ENCODE measurements around the gene PHLDB2.

Gene PHLDB2

GRCh38 chr3:111923806-111924205 lies 64.7 kb downstream of the PHLDB2 start:
- DNase-seq (ENCODE audit: low read depth in 2 of 2), result no peak

GRCh38 chr3:111924283-111924682 lies 65.2 kb downstream of the PHLDB2 start:
- DNase-seq (ENCODE audit: low read depth in 2 of 2), result no peak

GRCh38 chr3:111926266-111926676 lies 67.2 kb downstream of the PHLDB2 start:
- DNase-seq (ENCODE audit: low read depth in 2 of 2), result no peak

GRCh38 chr3:111928613-111929012 lies 69.5 kb downstream of the PHLDB2 start:
- no peak for DNase-seq (ENCODE audit: low read depth in 2 of 2)

- no peak for DNase-seq (ENCODE audit: low read depth in 2 of 2)
Measured at GRCh38 chr3:111929484-111929883, 70.4 kb downstream of the PHLDB2 start.

- DNase-seq (ENCODE audit: low read depth in 2 of 2), result no peak
Measured at GRCh38 chr3:111932946-111933345, 73.9 kb downstream of the PHLDB2 start.

GRCh38 chr3:111936191-111936841 lies 77.3 kb downstream of the PHLDB2 start:
- DNase-seq (ENCODE audit: low read depth in 2 of 2), result no peak

GRCh38 chr3:111936967-111937366 lies 77.9 kb downstream of the PHLDB2 start:
- DNase-seq (ENCODE audit: low read depth in 2 of 2), result no peak

GRCh38 chr3:111937871-111938270 lies 78.8 kb downstream of the PHLDB2 start:
- no peak for DNase-seq (ENCODE audit: low read depth in 2 of 2)

- no peak for DNase-seq (ENCODE audit: low read depth in 2 of 2)
Measured at GRCh38 chr3:111939873-111940272, 80.8 kb downstream of the PHLDB2 start.

GRCh38 chr3:111943533-111943932 lies 84.5 kb downstream of the PHLDB2 start:
- DNase-seq (ENCODE audit: low read depth in 2 of 2), result no peak

GRCh38 chr3:111944372-111944771 lies 85.3 kb downstream of the PHLDB2 start:
- no peak for DNase-seq (ENCODE audit: low read depth in 2 of 2)

GRCh38 chr3:111947231-111947630 lies 88.2 kb downstream of the PHLDB2 start:
- no peak for DNase-seq (ENCODE audit: low read depth in 2 of 2)

GRCh38 chr3:111948786-111949185 lies 89.7 kb downstream of the PHLDB2 start:
- no peak for DNase-seq (ENCODE audit: low read depth in 2 of 2)

- DNase-seq (ENCODE audit: low read depth in 2 of 2), result no peak
Measured at GRCh38 chr3:111949712-111950111, 90.6 kb downstream of the PHLDB2 start.

GRCh38 chr3:111951032-111951431 lies 92.0 kb downstream of the PHLDB2 start:
- DNase-seq (ENCODE audit: low read depth in 2 of 2), result no peak

- no peak for DNase-seq (ENCODE audit: low read depth in 2 of 2)
Measured at GRCh38 chr3:111952086-111952485, 93.0 kb downstream of the PHLDB2 start.

- no peak for DNase-seq (ENCODE audit: low read depth in 2 of 2)
Measured at GRCh38 chr3:111952866-111953450, 93.9 kb downstream of the PHLDB2 start.

- no peak for DNase-seq (ENCODE audit: low read depth in 2 of 2)
Measured at GRCh38 chr3:111954228-111954990, 95.3 kb downstream of the PHLDB2 start.

GRCh38 chr3:111955876-111956275 lies 96.8 kb downstream of the PHLDB2 start:
- no peak for DNase-seq (ENCODE audit: low read depth in 2 of 2)

- no peak for DNase-seq (ENCODE audit: low read depth in 2 of 2)
Measured at GRCh38 chr3:111956449-111956848, 97.4 kb downstream of the PHLDB2 start.

- no peak for DNase-seq (ENCODE audit: low read depth in 2 of 2)
Measured at GRCh38 chr3:111956995-111957734, 98.1 kb downstream of the PHLDB2 start.
